GM19328 (cell line): ENCODE data around the gene ST6GAL2.

Experiments used
- ATAC-seq: cut with Tn5 transposase; IDR thresholded peaks from one replicate; pipeline ENCODE4 v1.9.1; 2021; ENCODE audit warnings: mild to moderate bottlenecking, moderate library complexity; ENCODE audit not compliant: unreplicated experiment

Gene ST6GAL2

GRCh38 chr2:106758901-106759497 lies 127.0 kb downstream of the ST6GAL2 start:
- no peak for ATAC-seq
